HepG2 (cell line): ENCODE data around the gene CRIP1. TPM values are rescaled to one million over a fixed set of nuclear protein-coding genes. Genes with fewer than 3 reads are reported as not detected.

ENCODE experiments used
- ASH2L ChIP-seq: fragments of 300-600, 200-600 bp; sonication (generic); IDR thresholded peaks from 2 replicates; pipeline ENCODE4 v1.7.0; 2017; ENCODE audit warnings: low read depth, mild to moderate bottlenecking, moderate library complexity, mixed read lengths, low read length; ENCODE audit not compliant: insufficient read length
- ERF ChIP-seq: IDR thresholded peaks from 2 replicates; pipeline ENCODE4 v1.6.1; 2018; ENCODE audit warnings: missing biosample characterization, missing genetic modification reagents
- GTF2F1 ChIP-seq: fragments of 150-350 bp; IDR thresholded peaks from 2 replicates; pipeline ENCODE4 v1.6.1; 2014; ENCODE audit warnings: low read length
- GTF3A ChIP-seq: sonication (generic); formaldehyde crosslinking; conservative IDR thresholded peaks from 2 replicates; pipeline ENCODE4 v1.4.0; 2020; ENCODE audit warnings: mild to moderate bottlenecking, missing genetic modification reagents
- HNRNPL ChIP-seq: fragments of 200-400 bp; formaldehyde crosslinking; IDR thresholded peaks from 2 replicates; pipeline ENCODE4 v1.6.1; 2017; ENCODE audit warnings: mild to moderate bottlenecking, low read depth, low read length
- LCORL ChIP-seq, 2 experiments: fragments of 450-650 bp in 1 of 2; sonication (generic) in 1 of 2; formaldehyde crosslinking in 1 of 2; IDR thresholded peaks; 2 replicates each; pipeline versions ENCODE4 v1.5.0 to v1.6.1; 2017 to 2020; ENCODE audit warnings: antibody characterized with exemption in 1 of 2, missing genetic modification reagents in 1 of 2
- MAFG ChIP-seq: sonication (generic); formaldehyde crosslinking; IDR thresholded peaks from 2 replicates; pipeline ENCODE4 v1.5.1; 2020; ENCODE audit warnings: mild to moderate bottlenecking, missing genetic modification reagents
- MTA1 ChIP-seq: sonication (generic); formaldehyde crosslinking; IDR thresholded peaks from 2 replicates; pipeline ENCODE4 v1.4.0; 2020; ENCODE audit warnings: missing genetic modification reagents, mild to moderate bottlenecking, borderline replicate concordance
- MZF1 ChIP-seq: sonication (generic); formaldehyde crosslinking; IDR thresholded peaks from 2 replicates; pipeline ENCODE4 v1.8.1; 2023; ENCODE audit warnings: mild to moderate bottlenecking, missing genetic modification reagents, borderline replicate concordance
- NFKB2 ChIP-seq: sonication (generic); formaldehyde crosslinking; IDR thresholded peaks from 2 replicates; pipeline ENCODE4 v1.4.0; 2020; ENCODE audit warnings: missing genetic modification reagents, borderline replicate concordance
- NFKBIZ ChIP-seq: IDR thresholded peaks from 2 replicates; pipeline ENCODE4 v1.6.1; 2018; ENCODE audit warnings: missing genetic modification reagents, missing compliant biosample characterization
- RFXAP ChIP-seq: sonication (generic); formaldehyde crosslinking; IDR thresholded peaks from 2 replicates; pipeline ENCODE4 v1.4.0; 2020; ENCODE audit warnings: missing genetic modification reagents, borderline replicate concordance
- SMAD9 ChIP-seq: sonication (generic); formaldehyde crosslinking; IDR thresholded peaks from 2 replicates; pipeline ENCODE4 v1.5.1; 2020; ENCODE audit warnings: mild to moderate bottlenecking, missing genetic modification reagents
- SRSF1 ChIP-seq: fragments of 200-400 bp; formaldehyde crosslinking; optimal IDR thresholded peaks from 2 replicates; pipeline ENCODE3; 2017; ENCODE audit warnings: mild to moderate bottlenecking, low read depth, low read length, moderate library complexity
- STAG1 ChIP-seq: sonication (generic); formaldehyde crosslinking; IDR thresholded peaks from 2 replicates; pipeline ENCODE4 v1.4.0; 2020; ENCODE audit warnings: missing genetic modification reagents
- TFAP4 ChIP-seq: sonication (generic); IDR thresholded peaks from 2 replicates; pipeline ENCODE4 v1.6.1; 2016; ENCODE audit warnings: low read depth, borderline replicate concordance
- ZFAT ChIP-seq: sonication (generic); formaldehyde crosslinking; conservative IDR thresholded peaks from 2 replicates; pipeline ENCODE4 v1.8.1; 2023; ENCODE audit warnings: missing genetic modification reagents, inconsistent platforms
- ZNF205 ChIP-seq: IDR thresholded peaks from 2 replicates; pipeline ENCODE4 v1.6.1; 2018; ENCODE audit warnings: missing biosample characterization, missing genetic modification reagents
- ZNF230 ChIP-seq: sonication (generic); formaldehyde crosslinking; IDR thresholded peaks from 2 replicates; pipeline ENCODE4 v1.4.0; 2020; ENCODE audit warnings: mild to moderate bottlenecking, missing genetic modification reagents
- ZNF256 ChIP-seq: sonication (generic); formaldehyde crosslinking; conservative IDR thresholded peaks from 2 replicates; pipeline ENCODE4 v1.4.0; 2020; ENCODE audit warnings: missing genetic modification reagents
- ZNF550 ChIP-seq: sonication (generic); formaldehyde crosslinking; IDR thresholded peaks from 2 replicates; pipeline ENCODE4 v1.4.0; 2020; ENCODE audit warnings: mild to moderate bottlenecking, missing genetic modification reagents, borderline replicate concordance
- polyA plus RNA-seq, 8 experiments: library from polyadenylated mRNA; depleted of rRNA in 3 of 8; stranded (reverse) in 7 of 8; unstranded in 1 of 8; fragments of >200 nt; fragmentation: Illumina TruSeq in 4 of 8; extraction: Trizol in 4 of 8; gene quantifications; 2 replicates each; pipeline versions ENCODE4 v1.2.1 to v1.2.3, GENCODE V29; 2011 to 2016; ENCODE audit warnings: low read depth in 4 of 8, missing spikeins in 1 of 8, mixed read lengths in 1 of 8; ENCODE audit not compliant: insufficient read depth in 1 of 8
- total RNA-seq, 5 experiments: library from RNA; depleted of rRNA; stranded (reverse); fragments of >200 nt; fragmentation: Illumina TruSeq; extraction: Trizol; gene quantifications; 2 replicates each; pipeline ENCODE4 v1.2.3, GENCODE V29; 2016; ENCODE audit warnings: low read depth in 1 of 5
- TF ChIP-seq, protein P1 (sequence below): fragments of 450-650 bp; IDR thresholded peaks from 2 replicates; pipeline ENCODE4 v1.6.1; 2017; ENCODE audit warnings: mild to moderate bottlenecking
- TF ChIP-seq, protein P2 (sequence below): sonication (generic); formaldehyde crosslinking; IDR thresholded peaks from 2 replicates; pipeline ENCODE4 v1.8.0; 2022; ENCODE audit warnings: missing genetic modification reagents, mild to moderate bottlenecking, borderline replicate concordance
- TF ChIP-seq, protein P3 (sequence below): IDR thresholded peaks from 2 replicates; pipeline ENCODE4 v1.6.1; 2016; ENCODE audit warnings: low read depth, control low read depth

The CRIP1 gene
- total and polyA plus RNA-seq, 2 of the 13 experiments (the other 11 are each of a cell fraction or from before 2014, with no cell fraction given), result 53.9 to 59.5 TPM

GRCh38 chr14:105495990-105496830 is 9.5 kb downstream of the CRIP1 start (continued):
- TF ChIP-seq, protein P1, sequence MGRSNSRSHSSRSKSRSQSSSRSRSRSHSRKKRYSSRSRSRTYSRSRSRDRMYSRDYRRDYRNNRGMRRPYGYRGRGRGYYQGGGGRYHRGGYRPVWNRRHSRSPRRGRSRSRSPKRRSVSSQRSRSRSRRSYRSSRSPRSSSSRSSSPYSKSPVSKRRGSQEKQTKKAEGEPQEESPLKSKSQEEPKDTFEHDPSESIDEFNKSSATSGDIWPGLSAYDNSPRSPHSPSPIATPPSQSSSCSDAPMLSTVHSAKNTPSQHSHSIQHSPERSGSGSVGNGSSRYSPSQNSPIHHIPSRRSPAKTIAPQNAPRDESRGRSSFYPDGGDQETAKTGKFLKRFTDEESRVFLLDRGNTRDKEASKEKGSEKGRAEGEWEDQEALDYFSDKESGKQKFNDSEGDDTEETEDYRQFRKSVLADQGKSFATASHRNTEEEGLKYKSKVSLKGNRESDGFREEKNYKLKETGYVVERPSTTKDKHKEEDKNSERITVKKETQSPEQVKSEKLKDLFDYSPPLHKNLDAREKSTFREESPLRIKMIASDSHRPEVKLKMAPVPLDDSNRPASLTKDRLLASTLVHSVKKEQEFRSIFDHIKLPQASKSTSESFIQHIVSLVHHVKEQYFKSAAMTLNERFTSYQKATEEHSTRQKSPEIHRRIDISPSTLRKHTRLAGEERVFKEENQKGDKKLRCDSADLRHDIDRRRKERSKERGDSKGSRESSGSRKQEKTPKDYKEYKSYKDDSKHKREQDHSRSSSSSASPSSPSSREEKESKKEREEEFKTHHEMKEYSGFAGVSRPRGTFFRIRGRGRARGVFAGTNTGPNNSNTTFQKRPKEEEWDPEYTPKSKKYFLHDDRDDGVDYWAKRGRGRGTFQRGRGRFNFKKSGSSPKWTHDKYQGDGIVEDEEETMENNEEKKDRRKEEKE, result no peak
- TF ChIP-seq MZF1 (CRISPR knock-in tag), result no peak
- no peak for TF ChIP-seq SMAD9
- TF ChIP-seq STAG1 (CRISPR knock-in tag), result no peak
- TF ChIP-seq GTF2F1, result no peak
- TF ChIP-seq TFAP4, result peak; percentile 81; the same call in 1 of the 2 replicates
- TF ChIP-seq RFXAP (CRISPR knock-in tag), result peak; percentile 17; the same call in 1 of the 2 replicates
- TF ChIP-seq ZNF256 (CRISPR knock-in tag), result no peak
- no peak for TF ChIP-seq ZFAT
- no peak for TF ChIP-seq LCORL (IDR thresholded peaks at IDR 0.05)
- peak; percentile 89 for TF ChIP-seq LCORL (CRISPR knock-in tag; IDR thresholded peaks at IDR 0.05)
- no peak for TF ChIP-seq NFKB2 (CRISPR knock-in tag)
- peak; percentile 81 for TF ChIP-seq ERF
- TF ChIP-seq ZNF205 (CRISPR knock-in tag), result no peak
- TF ChIP-seq ZNF230 (CRISPR knock-in tag), result no peak
- peak; percentile 100 for TF ChIP-seq HNRNPL
- TF ChIP-seq, protein P2, sequence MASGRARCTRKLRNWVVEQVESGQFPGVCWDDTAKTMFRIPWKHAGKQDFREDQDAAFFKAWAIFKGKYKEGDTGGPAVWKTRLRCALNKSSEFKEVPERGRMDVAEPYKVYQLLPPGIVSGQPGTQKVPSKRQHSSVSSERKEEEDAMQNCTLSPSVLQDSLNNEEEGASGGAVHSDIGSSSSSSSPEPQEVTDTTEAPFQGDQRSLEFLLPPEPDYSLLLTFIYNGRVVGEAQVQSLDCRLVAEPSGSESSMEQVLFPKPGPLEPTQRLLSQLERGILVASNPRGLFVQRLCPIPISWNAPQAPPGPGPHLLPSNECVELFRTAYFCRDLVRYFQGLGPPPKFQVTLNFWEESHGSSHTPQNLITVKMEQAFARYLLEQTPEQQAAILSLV (CRISPR knock-in tag), result peak; percentile 68
- TF ChIP-seq, protein P3, sequence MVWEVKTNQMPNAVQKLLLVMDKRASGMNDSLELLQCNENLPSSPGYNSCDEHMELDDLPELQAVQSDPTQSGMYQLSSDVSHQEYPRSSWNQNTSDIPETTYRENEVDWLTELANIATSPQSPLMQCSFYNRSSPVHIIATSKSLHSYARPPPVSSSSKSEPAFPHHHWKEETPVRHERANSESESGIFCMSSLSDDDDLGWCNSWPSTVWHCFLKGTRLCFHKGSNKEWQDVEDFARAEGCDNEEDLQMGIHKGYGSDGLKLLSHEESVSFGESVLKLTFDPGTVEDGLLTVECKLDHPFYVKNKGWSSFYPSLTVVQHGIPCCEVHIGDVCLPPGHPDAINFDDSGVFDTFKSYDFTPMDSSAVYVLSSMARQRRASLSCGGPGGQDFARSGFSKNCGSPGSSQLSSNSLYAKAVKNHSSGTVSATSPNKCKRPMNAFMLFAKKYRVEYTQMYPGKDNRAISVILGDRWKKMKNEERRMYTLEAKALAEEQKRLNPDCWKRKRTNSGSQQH (CRISPR knock-in tag), result 0 out of 2 replicates have a peak, but pooled peaks have one; percentile 37
- no peak for TF ChIP-seq NFKBIZ (CRISPR knock-in tag)
- peak; percentile 46 for TF ChIP-seq ASH2L
- no peak for TF ChIP-seq ZNF550 (CRISPR knock-in tag)
- TF ChIP-seq MTA1 (CRISPR knock-in tag), result no peak; the same call in none of the 2 replicates
- no peak for TF ChIP-seq MAFG (CRISPR knock-in tag)
- peak; percentile 95 for TF ChIP-seq SRSF1
- no peak for TF ChIP-seq GTF3A (CRISPR knock-in tag)
